Breast epithelium (tissue), 4 donors: ENCODE measurements around the gene XRN1. TPM values are rescaled to one million over a fixed set of nuclear protein-coding genes. Genes with fewer than 3 reads are reported as not detected.

Source experiments
- DNase-seq, 2 donors: peaks; one replicate each; pipeline ENCODE4 v3.0.0-alpha.2; 2019; ENCODE audit warnings: low spot score in 2 of 2
- H3K27ac ChIP-seq, 2 donors: fragments of 200-600 bp; sonication (generic) in 1 of 2; one replicate each; pipeline ENCODE4 v1.5.1; 2016 to 2019; ENCODE audit warnings: mild to moderate bottlenecking in 1 of 2
- H3K27me3 ChIP-seq, 2 donors: fragments of 200-600 bp; sonication (generic) in 1 of 2; one replicate each; pipeline versions ENCODE4 v1.5.1 to v1.6.0; 2017 to 2019; ENCODE audit warnings: control low read depth in 1 of 2, mild to moderate bottlenecking in 1 of 2
- H3K36me3 ChIP-seq: fragments of 200-600 bp; one replicate; pipeline ENCODE4 v1.5.1; 2019
- H3K4me1 ChIP-seq, 2 donors: fragments of 200-600 bp; sonication (generic); one replicate each; pipeline ENCODE4 v1.5.1; 2016 to 2019; ENCODE audit warnings: control low read depth in 1 of 2
- H3K4me3 ChIP-seq, 3 donors: fragments of 200-600 bp; sonication (generic); 1 replicate in 2 of 3; 2 replicates in 1 of 3; pipeline ENCODE4 v1.5.1; 2016 to 2019; ENCODE audit warnings: mild to moderate bottlenecking in 3 of 3, moderate library complexity in 2 of 3
- H3K9me3 ChIP-seq, 2 donors: fragments of 200-600 bp; sonication (generic) in 1 of 2; one replicate each; pipeline ENCODE4 v1.5.1; 2016 to 2019; ENCODE audit warnings: control low read depth in 1 of 2
- CTCF ChIP-seq, 3 donors: fragments of 450-650 bp; IDR thresholded peaks; one replicate each; pipeline ENCODE4 v1.5.1; 2016 to 2017; ENCODE audit warnings: antibody characterized with exemption in 3 of 3, mild to moderate bottlenecking in 3 of 3, moderate library complexity in 3 of 3
- POLR2A ChIP-seq: fragments of 450-650 bp; IDR thresholded peaks from one replicate; pipeline ENCODE4 v1.6.1; 2016; ENCODE audit warnings: antibody characterized with exemption, mild to moderate bottlenecking, moderate library complexity
- POLR2AphosphoS5 ChIP-seq, 3 donors: sonication (generic); formaldehyde crosslinking; IDR thresholded peaks; one replicate each; pipeline ENCODE4 v1.6.1; 2017; ENCODE audit warnings: antibody characterized with exemption in 3 of 3
- intact Hi-C: fragments of 100-400 bp; cut with DNase I; formaldehyde crosslinking; loops from one replicate; pipeline ENCODE4 v1.15.1; 2023; ENCODE audit warnings: low total_unique reads
- total RNA-seq, 3 donors: library from RNA; depleted of rRNA; stranded (reverse); fragments of >200 nt; gene quantifications; one replicate each; pipeline ENCODE4 v1.1.0, GENCODE V29; 2016

XRN1 gene
- total RNA-seq, 3 donors from 2014 or later, result 44.5 to 81.1 (median 51.5) TPM

- no peak for DNase-seq
- intact Hi-C loops, result no loop called here
These were observed 180.6 kb downstream of the XRN1 start for GRCh38 chr3:142267269-142267668.

GRCh38 chr3:142263112-142263511 is 184.7 kb downstream of the XRN1 start:
- TF ChIP-seq POLR2AphosphoS5 (IDR thresholded peaks at IDR 0.05), result no peak
- no peak for TF ChIP-seq POLR2A
- no peak for TF ChIP-seq CTCF (IDR thresholded peaks at IDR 0.05)
- Histone ChIP-seq H3K9me3 (peaks cover 0 to 8% of the 10 kb centered on the region in 2 donors), H3K4me1 (no peaks in the 10 kb centered on the region), H3K27ac (no peak overlapping the region), H3K36me3 (no peaks in the 10 kb centered on the region), H3K4me3 (no peak overlapping the region), H3K27me3 (no peaks in the 10 kb centered on the region)
- intact Hi-C loops, result loop anchor here (5.0 kb wide), 1 partner anchor 959 kb away; no protein-coding TSS in a partner anchor
- DNase-seq, result no peak

More at GRCh38 chr3:142267269-142267668, 180.6 kb downstream of the XRN1 start:
- Histone ChIP-seq H3K4me3 (no peak overlapping the region), H3K9me3 (no peaks in the 10 kb centered on the region), H3K27ac (no peak overlapping the region), H3K4me1 (no peaks in the 10 kb centered on the region), H3K36me3 (no peaks in the 10 kb centered on the region), H3K27me3 (no peaks in the 10 kb centered on the region)
- TF ChIP-seq POLR2A, result no peak
- no peak for TF ChIP-seq CTCF (IDR thresholded peaks at IDR 0.05)
- no peak for TF ChIP-seq POLR2AphosphoS5 (IDR thresholded peaks at IDR 0.05)

GRCh38 chr3:142259359-142259758 is 188.5 kb downstream of the XRN1 start:
- peaks cover 3 to 32% of the 10 kb centered on the region in 2 donors for H3K9me3 ChIP-seq
- no peaks in the 10 kb centered on the region for H3K4me1 ChIP-seq
- no peaks in the 10 kb centered on the region for H3K36me3 ChIP-seq
- DNase-seq, result no peak
- intact Hi-C loops, result no loop called here
- H3K27me3 ChIP-seq, result no peaks in the 10 kb centered on the region
- no peak for TF ChIP-seq CTCF (IDR thresholded peaks at IDR 0.05)
- no peak for TF ChIP-seq POLR2AphosphoS5 (IDR thresholded peaks at IDR 0.05)
- no peak for TF ChIP-seq POLR2A
- H3K4me3 ChIP-seq, result no peak overlapping the region
- H3K27ac ChIP-seq, result no peak overlapping the region

GRCh38 chr3:142256712-142257333 is 191.0 kb downstream of the XRN1 start:
- Histone ChIP-seq H3K4me3 (no peak overlapping the region), H3K36me3 (no peaks in the 10 kb centered on the region), H3K27ac (no peak overlapping the region), H3K27me3 (no peaks in the 10 kb centered on the region), H3K4me1 (no peaks in the 10 kb centered on the region), H3K9me3 (peaks cover 8 to 46% of the 10 kb centered on the region in 2 donors)
- TF ChIP-seq CTCF (IDR thresholded peaks at IDR 0.05), result no peak
- no peak for TF ChIP-seq POLR2A
- TF ChIP-seq POLR2AphosphoS5 (IDR thresholded peaks at IDR 0.05), result no peak
- intact Hi-C loops, result no loop called here
- no peak for DNase-seq

Other genes with a start within 250 kb of the XRN1 start
- 10 to 100 TPM; 18.7 to 56.3 (median 30.2) TPM for gene GK5, start 222.5 kb downstream of the XRN1 start, total RNA-seq
- 10 to 100 TPM; 25.6 to 63.7 (median 39.0) TPM for gene ATR, start 130.7 kb upstream of the XRN1 start, total RNA-seq
- 10 to 100 TPM in 2 of 3 donors, 1 to 10 TPM in 1; 1.6 to 18.4 (median 15.7) TPM for gene PLS1, start 148.4 kb upstream of the XRN1 start, total RNA-seq